Stimulated activated CD8-positive, alpha-beta memory T cell treated with anti-CD3 and anti-CD28 coated beads, Interleukin-15, amount 100 ng/mL, for 48 hours (primary cell): ENCODE data around the gene NUP210.
A peak's percentile ranks its signal among the peaks of the same experiment; 100 is the strongest.
"Not testable (repeated sequence)": the region's sequence is repeated elsewhere in the genome, so short reads cannot be mapped to it uniquely, and the experiment has no call there.

ENCODE experiments used
- DNase-seq, 2 donors: peaks; one replicate each; pipeline ENCODE4 v3.0.0-alpha.2; 2020; ENCODE audit warnings: low read depth in 2 of 2

Gene NUP210

DNA sequence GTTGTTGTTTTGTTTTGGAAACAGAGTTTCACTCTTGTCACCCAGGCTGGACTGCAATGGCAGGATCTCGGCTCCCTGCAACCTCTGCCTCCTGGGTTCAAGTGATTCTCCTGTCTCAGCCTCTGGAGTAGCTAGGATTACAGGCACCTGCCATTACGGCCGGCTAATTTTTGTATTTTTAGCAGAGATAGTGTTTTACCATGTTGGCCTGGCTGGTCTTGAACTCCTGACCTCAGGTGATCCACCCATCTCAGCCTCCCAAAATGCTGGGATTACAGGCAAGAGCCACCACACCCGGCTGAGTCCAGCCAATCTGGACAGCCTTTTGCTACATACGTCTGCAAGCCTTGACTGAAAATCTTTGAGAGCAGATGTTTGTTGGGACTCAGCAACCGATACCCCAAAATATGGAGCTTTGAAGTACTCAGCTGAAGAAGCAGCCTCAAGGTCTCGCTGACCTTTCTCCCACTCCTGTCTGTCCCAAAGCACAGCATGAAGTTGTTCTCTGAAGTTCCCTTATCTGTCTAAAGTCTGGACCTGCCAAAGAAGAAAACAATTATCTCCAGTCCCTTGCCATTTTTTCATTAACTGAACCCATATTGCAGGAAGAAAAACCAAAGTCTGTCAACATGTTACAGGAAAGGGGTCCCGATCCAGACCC lies 9.6 kb upstream of the NUP210 start:
- no peak for DNase-seq

DNA sequence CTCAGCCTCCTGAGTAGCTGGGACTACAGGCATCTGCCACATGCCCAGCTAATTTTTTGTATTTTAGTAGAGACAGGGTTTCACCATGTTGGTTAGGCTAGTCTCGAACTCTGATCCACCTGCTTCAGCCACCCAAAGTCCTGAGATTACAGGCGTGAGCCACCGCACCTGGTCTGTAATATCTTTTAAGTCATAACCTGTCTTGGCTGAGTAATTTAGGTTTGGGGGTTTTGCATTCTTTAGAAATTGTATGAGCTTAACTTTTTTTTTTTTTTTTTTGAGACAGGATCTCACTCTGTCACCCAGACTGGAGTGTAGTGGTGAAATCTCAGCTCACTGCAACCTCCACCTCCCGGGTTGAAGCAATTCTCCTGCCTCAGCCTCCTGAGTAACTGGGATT lies 8.6 kb upstream of the NUP210 start:
- not testable (repeated sequence) for DNase-seq

DNA sequence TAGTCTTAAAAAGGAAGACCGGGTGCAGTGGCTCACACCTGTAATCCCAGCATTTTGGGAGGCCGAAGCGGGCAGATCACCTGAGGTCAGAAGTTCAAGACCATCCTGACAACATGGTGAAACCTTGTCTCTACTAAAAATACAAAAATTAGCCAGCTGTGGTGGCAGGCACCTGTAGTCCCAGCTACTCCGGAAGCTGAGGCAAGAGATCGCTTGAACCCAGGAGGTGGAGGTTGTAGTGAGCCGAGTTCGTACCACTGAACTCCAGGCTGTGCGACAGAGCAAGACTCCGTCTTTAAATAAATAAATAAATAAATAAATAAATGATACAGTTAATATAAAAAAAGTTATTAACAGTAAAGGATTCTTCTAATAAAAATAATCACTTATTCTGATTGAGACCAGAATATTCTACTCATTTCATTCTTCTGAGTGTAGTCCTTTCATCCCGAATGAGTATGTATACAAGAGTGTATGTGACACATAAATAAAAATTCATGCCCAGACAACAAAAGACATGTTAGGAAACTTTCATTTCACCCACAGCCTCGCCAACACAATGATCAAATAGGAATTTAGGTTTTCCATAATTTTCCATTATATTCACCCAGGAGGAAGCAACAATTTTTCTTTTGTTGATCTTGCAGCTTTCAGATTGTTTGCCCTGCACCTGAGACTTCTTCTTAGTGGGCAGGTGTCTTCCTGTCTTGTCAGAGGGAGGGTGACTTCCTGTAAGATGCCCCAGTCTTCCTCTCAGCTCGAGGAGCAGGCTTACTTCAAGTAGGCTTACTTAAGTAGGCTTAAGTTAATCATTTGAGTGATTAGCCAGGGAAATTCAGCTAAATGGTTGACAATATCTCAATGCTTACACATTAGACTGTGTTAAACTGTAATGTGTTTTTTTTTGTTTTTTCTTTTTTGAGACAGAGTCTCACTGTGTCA lies 7.8 kb upstream of the NUP210 start:
- DNase-seq, result no peak

DNA sequence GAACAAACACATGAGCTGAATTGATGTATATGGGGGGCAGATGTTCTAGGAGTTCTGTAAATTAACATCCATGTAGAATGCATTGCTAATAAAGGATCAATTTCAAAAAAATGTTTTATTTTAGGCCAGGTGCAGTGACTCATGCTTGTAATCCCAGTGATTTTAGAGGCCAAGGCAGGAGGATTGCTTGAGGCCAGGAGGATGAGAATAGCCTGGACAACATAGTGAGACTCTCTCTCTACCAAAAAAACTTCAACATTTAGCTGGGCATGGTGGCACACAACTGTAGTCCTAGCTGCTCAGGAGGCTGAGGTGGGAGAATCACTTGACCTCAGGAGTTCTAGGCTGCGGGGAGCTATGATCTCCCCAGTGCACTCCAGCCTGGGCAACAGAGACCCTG lies 6.5 kb upstream of the NUP210 start:
- DNase-seq, result no peak

DNA sequence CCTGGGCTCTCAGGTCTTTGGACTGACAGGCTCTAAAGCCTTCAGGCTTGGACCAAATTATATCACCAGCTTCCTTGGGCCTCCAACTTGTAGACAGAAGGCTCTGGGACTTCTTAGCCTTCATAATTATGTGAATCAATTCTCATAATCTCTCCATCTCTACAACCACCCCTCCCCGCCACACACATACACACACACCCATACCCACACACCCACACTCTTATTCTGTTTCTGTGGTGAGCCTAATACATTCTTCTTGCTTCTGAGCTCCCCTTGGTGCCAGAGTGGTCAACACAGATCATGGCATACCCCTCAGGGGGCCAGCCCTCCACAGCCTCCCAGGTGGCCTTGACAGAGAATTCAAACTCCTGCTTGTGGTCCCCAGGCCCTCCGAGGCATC lies 5.6 kb upstream of the NUP210 start:
- DNase-seq, result no peak

DNA sequence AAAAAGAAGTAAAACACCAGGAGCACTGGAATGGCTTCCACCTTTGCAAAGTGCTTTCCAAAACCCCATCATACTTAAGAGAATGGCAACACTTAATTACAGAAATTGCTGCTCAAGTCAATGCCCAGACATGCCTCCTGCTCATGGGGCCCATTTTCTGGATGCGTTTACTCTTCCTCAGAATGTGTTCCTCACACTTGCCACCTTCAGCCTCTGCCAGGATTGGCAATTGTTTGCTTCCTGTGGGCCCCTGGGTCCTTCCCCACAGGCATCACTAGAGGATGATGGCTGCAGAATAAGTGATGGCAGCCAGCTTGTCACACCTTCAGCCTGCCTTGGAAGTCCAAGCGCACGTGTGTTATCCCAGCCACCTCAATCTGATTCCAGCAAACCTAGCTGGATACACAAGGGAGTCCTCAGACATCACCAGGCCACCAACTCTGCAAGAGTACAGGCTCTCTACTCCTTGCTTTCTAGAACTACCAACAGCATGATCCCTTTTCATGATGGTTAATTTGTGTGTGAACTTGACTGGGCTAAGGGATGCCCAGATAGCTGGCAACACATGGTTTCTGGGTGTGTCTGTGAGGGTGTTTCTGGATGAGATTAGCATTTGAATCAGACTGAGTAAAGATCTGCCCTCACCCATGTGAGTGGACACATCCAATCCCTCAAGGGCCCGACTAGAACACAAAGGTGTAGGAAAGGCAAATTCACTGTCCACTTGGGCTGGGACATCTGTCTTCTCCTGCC lies 4.9 kb upstream of the NUP210 start:
- no peak for DNase-seq

DNA sequence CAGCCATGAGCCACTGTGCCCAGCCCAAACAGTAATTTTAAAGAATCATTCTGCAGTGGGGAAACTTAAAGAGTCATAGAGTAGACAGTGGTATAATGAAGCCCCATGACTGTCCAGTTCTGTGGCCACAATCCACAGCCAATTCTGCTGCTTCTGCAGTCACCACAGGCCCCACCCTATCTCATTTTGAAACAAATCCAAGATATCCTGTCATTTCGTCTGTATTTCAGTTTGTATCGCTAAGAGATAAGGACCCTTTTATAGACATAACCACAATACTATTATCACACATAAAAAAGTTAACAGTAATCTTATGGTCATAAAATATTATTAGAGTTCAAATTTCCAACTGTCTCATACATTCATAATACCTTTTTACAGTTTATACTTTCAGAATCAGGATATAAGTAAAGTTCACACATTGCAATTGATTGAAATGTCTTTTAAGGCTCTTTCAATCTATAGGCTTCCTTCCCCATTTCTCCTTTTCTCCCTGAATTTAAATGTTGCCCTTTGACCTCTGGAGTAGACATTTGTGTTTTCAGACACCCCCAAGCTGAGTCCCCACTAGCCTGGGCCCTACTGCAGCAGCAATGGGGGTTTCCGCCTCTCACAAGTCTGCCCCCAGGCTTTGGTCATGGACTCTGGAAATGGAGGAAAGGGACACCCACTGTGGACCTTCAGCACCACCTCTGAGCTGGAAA lies 4.2 kb upstream of the NUP210 start:
- DNase-seq, result no peak

DNA sequence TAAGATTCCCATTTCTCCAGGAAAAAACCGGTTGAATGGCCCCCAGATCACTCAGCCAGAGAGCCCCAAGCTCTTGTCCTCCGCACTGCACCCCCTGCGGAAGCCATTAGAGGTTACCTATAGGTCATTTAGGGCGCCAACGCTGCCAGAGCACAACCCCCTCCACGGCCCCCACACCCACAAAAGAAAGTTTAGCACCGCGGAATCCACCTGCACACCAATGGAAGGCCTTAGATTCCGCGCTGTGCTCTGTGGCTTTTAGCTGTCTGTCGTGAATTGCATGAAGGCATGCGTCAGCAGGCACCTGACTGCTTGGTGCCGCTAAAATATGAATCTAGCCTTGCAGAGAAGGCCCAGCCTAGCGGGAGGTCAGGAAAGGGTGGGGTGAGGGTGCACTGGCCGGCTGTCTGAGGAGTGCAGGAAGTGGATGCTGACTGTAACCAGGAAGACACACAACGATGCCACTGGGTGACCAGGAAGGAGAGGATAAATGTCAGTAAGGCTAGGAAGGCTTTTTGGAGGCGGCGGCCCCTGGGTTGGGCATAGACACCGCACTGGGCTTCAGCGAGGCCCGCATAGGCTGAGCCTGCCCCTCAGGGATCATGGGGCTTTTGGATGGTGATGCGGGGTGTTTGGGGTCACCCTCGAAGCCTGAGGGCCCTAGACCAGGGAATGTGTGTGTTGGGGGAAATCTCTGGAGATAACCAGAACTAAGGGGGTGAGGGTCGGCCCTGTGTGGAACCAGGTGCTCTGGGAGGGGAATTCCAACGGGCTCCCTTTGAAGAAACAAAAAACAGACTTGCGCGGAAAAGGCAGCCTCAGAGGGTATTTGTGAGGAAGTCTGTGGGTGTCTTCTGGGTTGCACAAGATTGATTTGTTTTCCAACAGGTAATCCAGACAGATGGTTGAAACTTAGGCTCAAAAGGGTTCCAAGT lies 976 bp upstream of the NUP210 start:
- DNase-seq, result peak; percentile 61 to 76

DNA sequence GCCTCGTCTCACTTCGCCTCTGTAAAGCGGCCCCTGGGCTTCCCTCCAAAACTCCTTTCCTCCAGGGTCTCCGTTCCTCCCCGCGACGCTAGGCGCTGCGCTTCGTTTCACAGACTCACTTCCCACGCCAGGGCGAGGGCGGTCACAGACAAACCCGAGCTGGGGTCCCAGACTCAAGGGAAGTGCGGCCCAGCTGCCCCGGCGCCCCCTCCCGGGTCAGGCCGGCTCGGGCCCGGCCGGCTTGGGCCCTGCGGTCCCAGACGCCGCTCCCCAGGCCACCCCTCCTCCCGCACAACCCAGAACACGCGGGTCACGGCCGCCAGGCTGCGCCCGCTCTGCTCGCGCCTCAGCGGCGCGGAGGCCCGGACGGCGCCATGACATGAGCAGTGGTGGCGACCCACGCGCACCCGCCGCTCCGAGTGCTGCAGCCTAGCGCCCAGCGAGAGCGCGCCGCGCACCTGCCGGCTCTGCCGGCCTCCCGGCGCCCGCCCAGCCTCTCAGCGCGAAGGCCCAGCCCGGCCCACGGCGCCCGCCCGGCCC lies 547 bp downstream of the NUP210 start:
- peak; percentile 22 to 44 for DNase-seq

DNA sequence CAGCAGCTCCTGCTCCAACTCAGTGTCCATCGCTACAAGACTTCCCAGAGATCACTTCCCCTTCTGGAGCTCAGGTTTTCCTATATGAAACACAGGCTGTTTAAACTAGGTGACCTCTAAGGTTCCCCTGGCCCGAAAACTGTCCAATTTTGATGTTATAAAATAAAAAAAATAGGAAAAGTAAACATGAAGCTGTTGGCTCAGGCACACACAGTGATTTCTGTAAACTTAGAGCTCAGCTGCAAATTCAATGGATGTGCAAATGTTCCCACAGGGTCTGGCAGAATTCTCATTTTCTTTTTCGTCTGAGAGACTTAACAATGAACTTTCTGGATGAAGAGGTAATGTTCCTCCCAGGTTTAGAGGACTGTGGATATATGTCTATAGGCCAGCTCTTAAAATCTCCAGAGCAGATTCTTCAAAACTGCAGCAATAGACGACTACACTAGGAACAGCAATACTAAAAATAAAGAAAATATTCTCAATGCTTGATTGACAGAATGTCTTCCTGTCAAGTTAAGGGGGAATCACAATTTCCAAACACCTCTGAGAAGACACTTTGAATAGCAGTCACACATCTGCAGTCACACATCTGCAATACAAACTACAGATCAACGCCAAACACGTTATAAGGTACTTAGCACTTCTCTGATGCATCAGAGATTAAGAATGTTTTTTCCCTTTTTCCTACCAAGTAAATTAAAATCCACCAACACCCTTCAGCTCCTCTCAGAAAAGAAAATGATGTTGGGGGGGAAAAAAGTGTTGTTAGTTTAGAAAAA lies 2.8 kb downstream of the NUP210 start:
- no peak for DNase-seq

DNA sequence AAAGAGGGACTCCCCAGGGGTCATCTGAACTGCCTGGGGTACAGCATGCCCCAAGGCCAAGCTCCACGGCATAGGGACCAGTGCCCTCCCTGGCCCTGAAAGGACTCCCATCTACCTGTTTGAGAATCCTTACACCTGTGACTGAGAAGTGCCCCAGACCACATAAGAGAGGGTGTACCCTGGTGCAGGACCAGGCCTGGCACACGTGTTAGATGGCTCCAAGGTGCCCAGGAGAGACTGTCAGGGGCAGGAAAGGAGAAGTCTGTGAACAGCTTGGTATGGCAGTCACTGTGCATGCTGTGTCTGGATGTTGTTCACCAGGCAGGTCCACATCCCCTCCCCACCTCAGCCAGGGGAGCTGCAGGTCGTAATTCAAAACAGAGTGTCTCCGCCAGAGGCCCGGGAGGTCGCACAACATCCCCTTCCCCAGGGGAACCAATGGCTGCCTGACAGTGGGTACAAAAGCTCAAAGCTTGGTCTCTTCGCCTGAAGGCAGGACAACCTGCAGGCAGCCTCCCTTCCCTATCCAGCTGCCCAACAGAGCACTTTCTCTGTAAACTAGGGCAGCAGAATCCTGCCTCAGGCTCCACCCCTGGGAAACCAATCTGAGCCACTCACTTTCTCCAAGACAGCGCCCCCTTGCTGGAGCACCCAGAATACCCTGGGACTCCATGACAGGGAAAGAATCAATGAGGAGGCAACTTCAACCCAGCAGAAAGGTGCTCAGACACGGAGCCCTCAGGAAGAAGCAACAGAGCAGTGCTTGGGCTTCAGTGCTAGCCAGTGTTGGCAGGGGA lies 3.9 kb downstream of the NUP210 start:
- peak in 1 of 2 donors; percentile 22 for DNase-seq

DNA sequence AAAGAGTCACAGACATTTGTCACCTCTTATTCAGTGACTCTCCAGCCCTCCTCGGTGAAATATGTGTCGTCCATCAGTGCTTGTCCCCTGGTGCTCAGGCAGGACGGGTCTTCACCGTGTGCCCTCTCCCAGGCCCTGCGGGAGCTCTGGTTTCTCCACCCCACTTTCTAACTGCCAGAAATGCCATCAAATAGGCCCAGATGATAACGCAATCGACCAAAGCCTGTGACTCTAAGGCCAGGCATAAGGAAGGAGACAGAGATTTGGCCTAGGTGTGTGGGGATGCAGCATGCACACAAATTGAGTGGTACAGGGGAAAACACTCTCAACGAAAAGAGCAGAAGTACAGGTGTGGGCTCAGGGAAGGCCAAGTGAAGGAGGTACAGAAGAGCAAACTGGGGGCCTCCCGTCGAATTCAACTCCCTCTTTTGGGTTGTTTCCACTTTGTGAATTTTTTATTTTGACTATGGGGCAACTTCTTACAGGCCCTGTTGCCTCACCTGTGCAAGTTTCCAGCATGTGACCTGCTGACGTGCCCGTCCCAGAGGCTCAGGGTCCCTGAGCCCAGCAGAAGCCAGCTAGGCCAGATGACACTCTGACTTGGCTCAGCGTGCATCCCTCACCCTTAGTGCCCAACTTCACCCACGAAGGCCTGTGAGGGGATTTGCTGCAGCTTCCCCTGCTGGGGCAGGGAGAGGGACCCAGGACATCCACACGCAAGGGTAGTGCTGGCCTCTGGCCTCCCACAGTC lies 4.7 kb downstream of the NUP210 start:
- DNase-seq, result no peak

DNA sequence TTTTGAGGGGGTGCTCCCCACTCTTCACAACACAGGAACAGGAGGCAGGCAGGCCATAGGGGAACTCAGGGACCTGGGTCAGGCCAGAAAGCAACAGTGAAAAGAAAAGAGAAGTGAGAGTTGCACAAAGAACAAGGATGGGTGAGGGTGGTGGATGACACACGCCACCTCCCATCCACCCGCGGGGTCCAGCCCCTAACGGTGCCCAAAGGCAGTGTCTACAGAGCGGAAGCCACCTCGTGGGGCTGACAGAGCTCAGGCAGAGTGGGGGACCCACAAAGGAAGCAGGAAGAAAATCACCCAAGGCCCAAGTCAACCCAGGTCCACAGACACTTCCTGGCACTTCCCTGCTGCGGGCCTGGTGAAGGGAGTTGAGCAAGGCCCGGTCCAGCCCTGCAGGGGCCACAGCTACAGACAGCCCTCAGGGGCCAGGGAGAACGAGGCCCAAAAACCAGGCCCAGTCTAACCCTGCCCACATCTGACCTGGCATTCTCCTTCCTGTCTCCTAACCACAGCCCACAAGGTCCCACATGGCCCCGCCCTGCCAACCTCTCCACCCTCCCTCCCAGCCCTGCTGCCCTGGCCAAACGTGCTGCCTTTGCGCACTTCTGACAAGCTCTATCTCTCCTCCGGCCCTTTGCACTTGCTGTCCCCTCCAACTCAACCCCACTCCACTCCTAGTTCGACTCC lies 5.9 kb downstream of the NUP210 start:
- DNase-seq, result peak; percentile 60 to 63

DNA sequence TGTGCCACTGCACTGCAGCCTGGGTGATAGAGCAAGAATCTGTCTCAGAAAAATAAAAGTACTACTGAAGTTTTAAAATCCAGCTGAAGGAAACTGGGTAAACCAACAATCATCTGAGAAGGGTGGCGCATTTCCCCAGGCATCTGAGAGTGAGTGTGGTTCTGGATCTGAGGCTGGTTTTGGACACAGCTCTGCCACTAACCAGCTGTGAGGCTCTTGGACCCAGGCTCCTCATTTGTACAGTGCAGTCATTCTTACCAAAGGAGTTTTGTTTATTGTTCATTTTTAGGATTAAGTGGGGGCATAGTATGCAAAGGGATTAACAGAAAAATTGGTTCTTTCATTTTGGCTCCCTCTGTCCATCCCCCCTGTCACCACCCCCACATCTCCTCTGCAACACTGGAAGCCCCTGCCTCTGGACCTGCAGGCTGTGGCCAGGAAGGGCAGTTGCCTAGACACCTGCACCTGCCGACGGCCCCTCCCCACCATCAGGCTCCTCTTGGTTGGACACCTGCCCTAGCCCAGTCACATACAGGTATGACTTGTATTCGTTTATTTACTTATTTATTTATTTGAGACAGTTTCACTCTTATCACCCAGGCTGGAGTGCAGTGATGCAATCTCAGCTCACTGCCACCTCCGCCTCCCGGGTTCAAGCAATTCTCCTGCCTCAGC lies 8.8 kb downstream of the NUP210 start:
- no peak for DNase-seq

DNA sequence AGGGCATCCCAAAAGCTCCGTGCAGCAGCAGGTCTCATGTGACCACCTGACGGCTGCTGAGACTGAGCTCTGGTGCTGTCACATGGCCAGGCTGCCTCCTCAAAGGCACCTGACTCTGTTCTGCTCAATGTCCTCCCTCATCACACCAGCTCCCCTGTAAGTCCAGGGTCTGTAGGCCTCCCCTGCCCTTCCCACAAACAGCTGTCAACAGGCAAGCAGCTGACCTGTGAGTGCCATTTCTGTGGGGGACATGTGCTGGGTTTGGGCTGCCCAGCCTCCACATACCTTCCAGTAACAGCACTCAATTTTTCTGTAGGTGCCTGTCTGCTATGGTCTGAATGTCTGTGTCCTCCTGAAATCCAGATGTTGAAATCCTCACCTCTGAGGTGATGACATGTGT lies 11.2 kb downstream of the NUP210 start:
- no peak for DNase-seq

DNA sequence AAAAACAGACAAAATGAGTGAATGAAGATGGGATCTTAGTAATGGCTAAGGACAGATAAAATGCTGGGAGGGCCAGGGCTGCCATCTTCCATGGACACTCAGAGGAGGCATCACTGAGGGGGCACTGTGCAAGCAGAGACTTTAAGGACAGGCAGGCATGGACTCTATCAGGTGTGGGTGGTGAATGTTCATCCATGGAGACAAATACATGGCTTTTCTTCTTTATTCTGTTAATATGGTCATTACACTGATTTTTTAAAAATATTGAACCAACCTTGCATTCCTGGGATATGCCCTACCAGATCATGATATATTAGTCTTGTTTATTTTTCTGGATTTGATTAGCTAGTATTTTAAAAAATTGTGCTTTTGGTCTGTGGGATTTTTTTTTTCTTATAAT lies 12.2 kb downstream of the NUP210 start:
- DNase-seq, result no peak

DNA sequence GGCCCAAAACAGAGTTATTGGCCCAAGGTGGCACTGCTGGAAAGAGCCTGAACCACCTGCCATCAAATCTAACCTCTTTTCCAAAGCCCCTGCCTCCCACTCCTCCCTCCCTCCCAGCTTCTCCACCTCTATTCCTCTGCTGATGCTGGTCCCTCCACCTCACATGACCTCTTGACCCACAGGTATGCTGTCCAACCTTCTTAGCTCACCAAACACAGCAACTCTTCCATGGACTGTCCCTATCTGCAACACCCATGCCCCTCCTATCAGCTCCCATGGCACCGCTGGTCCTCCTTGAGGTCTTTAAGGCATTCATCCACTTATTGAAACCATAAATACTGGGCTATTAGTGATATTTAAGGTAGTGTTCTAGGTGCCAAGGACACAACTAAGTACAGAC lies 12.6 kb downstream of the NUP210 start:
- no peak for DNase-seq
